WTC11 (cell line): ENCODE measurements around the gene AMD1.

Experiments
- ATF1 ChIP-seq: sonication (generic); formaldehyde crosslinking; IDR thresholded peaks from 2 replicates; pipeline ENCODE4 v1.8.1; 2023; ENCODE audit warnings: mild to moderate bottlenecking, moderate library complexity, missing genetic modification reagents
- FOXK1 ChIP-seq: sonication (generic); formaldehyde crosslinking; IDR thresholded peaks from 2 replicates; pipeline ENCODE4 v1.8.0; 2022; ENCODE audit warnings: mild to moderate bottlenecking, moderate library complexity, missing genetic modification reagents
- OVOL2 ChIP-seq: fragments of 250-450 bp; sonication (Bioruptor Pico); IDR thresholded peaks from 2 replicates; pipeline ENCODE4 v1.9.0; 2021; ENCODE audit warnings: mild to moderate bottlenecking, borderline replicate concordance
- TEAD1 ChIP-seq: sonication (generic); formaldehyde crosslinking; IDR thresholded peaks from 2 replicates; pipeline ENCODE4 v1.8.0; 2022; ENCODE audit warnings: mild to moderate bottlenecking, missing genetic modification reagents
- TF ChIP-seq, protein P1 (sequence below): fragments of 200-600 bp; IDR thresholded peaks from 2 replicates; pipeline ENCODE4 v1.8.0; 2022; ENCODE audit warnings: antibody characterized with exemption

DNA sequence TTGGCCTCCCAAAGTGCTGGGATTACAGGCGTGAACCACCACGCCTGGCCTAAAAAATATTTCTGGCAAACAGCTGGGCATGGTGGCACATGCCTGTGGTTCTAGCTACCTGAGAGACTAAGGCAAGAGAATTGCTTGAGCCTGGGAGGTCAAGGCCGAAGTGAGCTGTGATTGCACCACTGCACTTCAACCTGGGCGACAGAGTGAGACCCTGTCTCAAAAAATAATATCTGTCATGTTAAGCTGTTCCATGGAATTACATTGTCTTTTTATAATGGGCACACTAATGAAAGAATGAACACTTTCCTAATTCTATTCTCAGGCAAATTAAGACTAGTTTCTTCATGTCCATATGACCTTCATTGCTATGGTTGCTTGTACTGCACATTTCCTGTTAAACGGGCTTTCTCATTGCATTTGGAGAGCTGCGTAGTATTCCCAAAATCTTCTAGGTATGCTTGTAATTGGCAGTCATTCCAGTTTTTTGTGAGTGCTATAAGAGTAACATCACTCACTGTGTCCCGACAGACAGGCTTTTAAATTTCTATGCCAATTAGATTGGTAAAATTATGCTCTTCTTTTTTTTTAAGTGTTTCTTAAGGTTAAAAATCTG is 12.1 kb downstream of the AMD1 start:
- TF ChIP-seq, protein P1, sequence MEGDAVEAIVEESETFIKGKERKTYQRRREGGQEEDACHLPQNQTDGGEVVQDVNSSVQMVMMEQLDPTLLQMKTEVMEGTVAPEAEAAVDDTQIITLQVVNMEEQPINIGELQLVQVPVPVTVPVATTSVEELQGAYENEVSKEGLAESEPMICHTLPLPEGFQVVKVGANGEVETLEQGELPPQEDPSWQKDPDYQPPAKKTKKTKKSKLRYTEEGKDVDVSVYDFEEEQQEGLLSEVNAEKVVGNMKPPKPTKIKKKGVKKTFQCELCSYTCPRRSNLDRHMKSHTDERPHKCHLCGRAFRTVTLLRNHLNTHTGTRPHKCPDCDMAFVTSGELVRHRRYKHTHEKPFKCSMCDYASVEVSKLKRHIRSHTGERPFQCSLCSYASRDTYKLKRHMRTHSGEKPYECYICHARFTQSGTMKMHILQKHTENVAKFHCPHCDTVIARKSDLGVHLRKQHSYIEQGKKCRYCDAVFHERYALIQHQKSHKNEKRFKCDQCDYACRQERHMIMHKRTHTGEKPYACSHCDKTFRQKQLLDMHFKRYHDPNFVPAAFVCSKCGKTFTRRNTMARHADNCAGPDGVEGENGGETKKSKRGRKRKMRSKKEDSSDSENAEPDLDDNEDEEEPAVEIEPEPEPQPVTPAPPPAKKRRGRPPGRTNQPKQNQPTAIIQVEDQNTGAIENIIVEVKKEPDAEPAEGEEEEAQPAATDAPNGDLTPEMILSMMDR = no peak
- no peak for TF ChIP-seq ATF1
- TF ChIP-seq FOXK1 (CRISPR knock-in tag) = no peak
- no peak for TF ChIP-seq OVOL2
- no peak for TF ChIP-seq TEAD1 (CRISPR knock-in tag)
